MG63 (cell line): ENCODE results near the gene KIF25. TPM values are rescaled to one million over a fixed set of nuclear protein-coding genes. Genes with fewer than 3 reads are reported as not detected.
"Not testable (repeated sequence)": the region's sequence is repeated elsewhere in the genome, so short reads cannot be mapped to it uniquely, and the experiment has no call there.

Source experiments
- DNase-seq: peaks from one replicate; pipeline ENCODE4 v3.0.0-alpha.2; 2020
- H3K27me3 ChIP-seq: fragments of 250-450 bp; sonication (Bioruptor Pico); 2 replicates; pipeline ENCODE4 v1.5.1; 2020; ENCODE audit warnings: mild to moderate bottlenecking, moderate library complexity
- H3K36me3 ChIP-seq: fragments of 250-450 bp; sonication (Bioruptor Pico); 2 replicates; pipeline ENCODE4 v1.5.1; 2020; ENCODE audit warnings: mild to moderate bottlenecking, moderate library complexity
- H3K4me3 ChIP-seq: fragments of 250-450 bp; sonication (Bioruptor Pico); 2 replicates; pipeline ENCODE4 v1.5.1; 2020; ENCODE audit warnings: mild to moderate bottlenecking, moderate library complexity
- H3K9me3 ChIP-seq: fragments of 250-450 bp; sonication (Bioruptor Pico); 2 replicates; pipeline ENCODE4 v1.5.1; 2020; ENCODE audit warnings: mild to moderate bottlenecking, moderate library complexity
- total RNA-seq: library from RNA; depleted of rRNA; stranded (reverse); fragments of >200 nt; shearing (Covaris generic); gene quantifications from 2 replicates; pipeline ENCODE4 v1.2.3, GENCODE V29; 2014; ENCODE audit warnings: low replicate concordance

KIF25 gene
- total RNA-seq, 1 experiment from 2014 or later, result not detected

DNA sequence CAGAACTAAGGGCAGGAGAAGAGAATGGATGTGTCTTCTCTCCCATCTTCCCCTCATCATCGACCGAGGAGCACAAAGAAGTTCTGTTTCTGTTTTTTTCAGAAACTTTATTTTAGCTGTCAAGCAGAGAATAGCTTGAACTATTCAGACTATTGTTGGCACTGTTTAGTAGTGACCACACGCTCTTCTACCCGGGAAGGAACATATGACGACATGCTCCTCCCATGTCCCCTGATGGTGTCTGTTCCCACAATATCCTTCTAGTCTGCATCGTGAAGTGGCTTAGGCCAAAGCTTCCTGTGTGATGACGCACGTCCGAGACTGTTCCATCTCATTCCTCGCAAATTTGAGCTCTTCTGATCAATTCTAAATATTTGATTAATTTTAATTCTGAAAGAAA, 27.2 kb upstream of the KIF25 start:
- Histone ChIP-seq H3K36me3 (peaks cover 10% of the 10 kb centered on the region), H3K9me3 (no peaks in the 10 kb centered on the region), H3K4me3 (no peak overlapping the region), H3K27me3 (no peaks in the 10 kb centered on the region)
- no peak for DNase-seq

DNA sequence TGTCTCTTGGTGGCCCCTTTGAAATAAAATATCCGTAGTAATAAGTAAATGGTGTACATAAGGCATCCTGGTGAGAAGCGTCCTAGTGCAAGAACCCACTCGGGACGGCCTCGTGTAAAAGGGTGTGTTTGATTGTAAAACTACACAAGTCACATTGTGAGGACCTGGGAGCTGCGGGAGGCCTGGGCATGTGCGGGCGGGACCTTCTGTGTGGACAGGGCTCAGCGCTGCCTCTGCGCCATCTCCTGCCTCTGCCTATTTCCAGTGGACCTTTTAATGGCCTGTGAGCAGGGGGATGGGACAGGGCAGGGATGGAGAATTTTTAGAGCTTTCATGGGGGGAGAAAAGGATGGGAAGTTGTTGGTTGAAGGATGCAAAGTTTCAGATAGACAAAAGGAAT, 25.3 kb upstream of the KIF25 start:
- Histone ChIP-seq H3K36me3 (peaks cover 7% of the 10 kb centered on the region), H3K27me3 (no peaks in the 10 kb centered on the region), H3K4me3 (no peak overlapping the region), H3K9me3 (no peaks in the 10 kb centered on the region)
- DNase-seq, result no peak

DNA sequence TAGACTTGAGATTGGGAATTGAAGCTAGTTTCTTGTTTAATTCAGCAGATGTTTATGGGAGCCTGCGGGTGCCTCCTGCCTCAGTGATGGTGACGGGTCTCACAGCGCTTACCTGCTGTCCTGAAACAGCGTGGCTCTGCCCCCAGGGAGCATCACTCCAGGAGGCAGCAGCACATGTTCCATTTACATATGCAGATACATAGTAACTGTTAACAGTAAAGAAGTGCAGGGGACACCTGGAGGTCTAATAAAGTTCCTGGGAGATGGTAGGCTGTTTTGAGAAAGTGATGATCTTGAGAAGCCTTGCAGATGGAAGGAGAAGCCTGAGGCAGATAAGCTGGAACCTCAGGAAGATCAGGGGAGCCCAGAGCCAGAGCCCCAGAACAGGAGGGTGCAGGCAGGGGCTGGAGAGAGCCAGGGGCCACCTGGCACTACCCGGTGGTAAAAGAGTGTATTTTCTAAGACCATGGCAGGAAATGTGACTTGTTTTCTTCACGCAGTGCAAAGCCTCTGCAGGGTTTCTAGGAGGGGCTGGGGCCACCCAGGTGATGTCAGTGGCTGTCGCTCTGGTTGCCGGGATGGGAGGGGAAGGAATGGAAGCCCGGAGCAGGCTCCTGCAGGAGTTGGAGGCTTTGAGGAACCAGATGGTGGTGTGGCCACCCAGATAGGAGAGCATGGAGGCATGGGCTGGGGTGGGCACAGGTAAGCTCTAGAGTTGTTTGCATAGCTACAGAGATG, 24.2 kb upstream of the KIF25 start:
- H3K27me3 ChIP-seq, result no peaks in the 10 kb centered on the region
- H3K9me3 ChIP-seq, result no peaks in the 10 kb centered on the region
- peaks cover 7% of the 10 kb centered on the region for H3K36me3 ChIP-seq
- DNase-seq, result no peak
- no peak overlapping the region for H3K4me3 ChIP-seq

- DNase-seq, result no peak
- Histone ChIP-seq H3K36me3 (no peaks in the 10 kb centered on the region; the same call in 1 of the 2 replicates), H3K27me3 (no peaks in the 10 kb centered on the region), H3K9me3 (no peaks in the 10 kb centered on the region), H3K4me3 (no peak overlapping the region)
Observed at GRCh38 chr6:167974640-167975344, 22.7 kb upstream of the KIF25 start.

DNA sequence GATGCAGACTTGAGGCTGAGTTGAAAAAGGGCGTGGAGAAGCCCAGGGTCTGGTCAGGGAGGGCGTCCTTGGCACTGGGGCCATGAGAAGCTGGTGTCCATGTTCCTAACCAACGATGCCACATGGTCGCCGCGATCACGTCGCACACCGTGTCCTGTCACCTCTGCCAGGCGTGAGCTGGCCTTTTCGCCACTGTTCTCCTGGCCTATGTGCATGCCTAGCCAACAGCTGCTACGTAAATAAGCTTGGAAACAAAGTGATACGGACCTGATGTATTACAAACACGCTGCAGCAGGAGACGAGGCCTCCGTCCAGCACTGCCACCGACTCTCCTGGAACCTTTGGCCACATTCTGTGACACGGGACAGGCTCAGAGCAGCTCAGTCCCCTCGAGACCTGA, 22.0 kb upstream of the KIF25 start:
- DNase-seq, result no peak
- Histone ChIP-seq H3K9me3 (no peaks in the 10 kb centered on the region), H3K27me3 (no peaks in the 10 kb centered on the region), H3K36me3 (no peaks in the 10 kb centered on the region), H3K4me3 (no peak overlapping the region)

DNA sequence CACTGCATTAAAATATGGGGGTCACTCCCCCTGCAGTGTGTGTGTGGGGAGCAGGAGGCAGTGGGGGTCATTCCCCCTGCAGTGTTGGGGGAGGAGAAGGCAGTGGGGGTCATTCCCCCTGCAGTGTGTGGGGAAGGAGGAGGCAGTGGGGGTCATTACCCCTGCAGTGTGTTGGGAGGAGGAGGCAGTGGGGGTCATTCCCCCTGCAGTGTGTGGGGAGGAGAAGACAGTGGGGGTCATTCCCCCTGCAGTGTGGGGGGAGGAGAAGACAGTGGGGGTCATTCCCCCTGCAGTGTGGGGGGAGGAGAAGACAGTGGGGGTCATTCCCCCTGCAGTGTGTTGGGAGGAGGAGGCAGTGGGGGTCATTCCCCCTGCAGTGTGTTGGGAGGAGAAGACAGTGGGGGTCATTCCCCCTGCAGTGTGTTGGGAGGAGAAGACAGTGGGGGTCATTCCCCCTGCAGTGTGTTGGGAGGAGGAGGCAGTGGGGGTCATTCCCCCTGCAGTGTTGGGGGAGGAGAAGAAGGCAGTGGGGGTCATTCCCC, 21.3 kb upstream of the KIF25 start:
- not testable (repeated sequence) for H3K4me3 ChIP-seq, H3K27me3 ChIP-seq, H3K36me3 ChIP-seq, H3K9me3 ChIP-seq, DNase-seq

- H3K36me3 ChIP-seq, result no peaks in the 10 kb centered on the region
- no peaks in the 10 kb centered on the region for H3K9me3 ChIP-seq
- no peak for DNase-seq
- H3K27me3 ChIP-seq, result no peaks in the 10 kb centered on the region
- no peak overlapping the region for H3K4me3 ChIP-seq
Observed at GRCh38 chr6:167976708-167977107, 20.8 kb upstream of the KIF25 start.

GRCh38 chr6:167977717-167978467, 19.6 kb upstream of the KIF25 start:
- H3K27me3 ChIP-seq, result no peaks in the 10 kb centered on the region
- no peaks in the 10 kb centered on the region for H3K9me3 ChIP-seq
- H3K36me3 ChIP-seq, result no peaks in the 10 kb centered on the region
- DNase-seq, result no peak
- H3K4me3 ChIP-seq, result no peak overlapping the region

DNA sequence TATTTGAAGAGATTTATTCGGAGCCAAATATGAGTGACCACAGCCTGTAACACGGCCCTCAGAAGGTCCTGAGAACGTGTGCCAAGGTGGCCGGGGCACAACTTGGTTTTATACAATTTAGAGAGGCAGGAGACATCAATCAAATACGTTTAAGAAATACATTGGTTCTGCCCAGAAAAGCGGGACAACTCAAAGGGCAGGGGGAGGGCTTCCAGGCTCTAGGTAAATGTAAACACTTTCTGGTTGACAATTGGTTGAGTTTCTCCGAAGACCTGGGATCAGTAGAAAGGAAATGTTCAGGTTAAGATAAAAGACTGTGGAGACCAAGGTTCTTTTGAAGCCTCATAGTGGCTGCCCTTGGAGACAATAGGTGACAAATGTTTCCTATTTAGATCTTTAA, 18.9 kb upstream of the KIF25 start:
- Histone ChIP-seq H3K4me3 (no peak overlapping the region), H3K9me3 (no peaks in the 10 kb centered on the region), H3K27me3 (no peaks in the 10 kb centered on the region), H3K36me3 (no peaks in the 10 kb centered on the region)
- DNase-seq, result no peak

- H3K36me3 ChIP-seq, result no peaks in the 10 kb centered on the region
- no peaks in the 10 kb centered on the region for H3K27me3 ChIP-seq
- no peak overlapping the region for H3K4me3 ChIP-seq
- H3K9me3 ChIP-seq, result no peaks in the 10 kb centered on the region
- DNase-seq, result no peak
Observed at GRCh38 chr6:167979436-167980139, 17.9 kb upstream of the KIF25 start.

DNA sequence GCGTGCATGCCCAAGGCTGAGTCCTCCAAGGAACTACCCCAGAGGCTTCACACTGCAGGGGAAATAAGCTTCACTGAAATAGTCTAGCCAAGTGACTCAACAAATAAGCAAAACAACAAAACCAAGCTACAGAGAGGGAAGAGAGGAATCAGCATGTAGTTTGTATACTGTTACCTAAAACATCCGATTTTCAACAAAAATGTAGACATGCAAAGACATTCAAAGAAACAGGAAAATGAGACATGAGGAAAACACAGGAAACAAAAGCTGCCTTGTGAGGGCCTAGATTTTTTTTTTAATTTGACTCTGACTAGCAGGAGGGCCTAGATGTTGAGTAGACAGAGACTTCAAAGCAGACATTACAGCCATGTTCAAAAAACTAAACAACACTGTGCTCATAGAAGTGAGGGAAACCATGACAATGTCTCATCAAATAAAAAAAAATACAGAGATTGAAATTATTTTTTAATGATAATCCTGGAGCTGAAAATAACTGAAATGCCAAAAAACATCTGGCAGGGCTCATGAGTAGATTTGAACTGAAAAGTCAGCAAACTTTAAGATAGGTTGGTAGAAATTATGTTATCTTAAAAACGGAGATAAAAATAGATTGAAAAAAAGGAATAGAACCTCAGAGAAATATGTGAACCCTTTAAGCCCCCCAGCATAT, 16.4 kb upstream of the KIF25 start:
- Histone ChIP-seq H3K36me3 (no peaks in the 10 kb centered on the region), H3K4me3 (no peak overlapping the region), H3K27me3 (no peaks in the 10 kb centered on the region), H3K9me3 (no peaks in the 10 kb centered on the region)
- no peak for DNase-seq

DNA sequence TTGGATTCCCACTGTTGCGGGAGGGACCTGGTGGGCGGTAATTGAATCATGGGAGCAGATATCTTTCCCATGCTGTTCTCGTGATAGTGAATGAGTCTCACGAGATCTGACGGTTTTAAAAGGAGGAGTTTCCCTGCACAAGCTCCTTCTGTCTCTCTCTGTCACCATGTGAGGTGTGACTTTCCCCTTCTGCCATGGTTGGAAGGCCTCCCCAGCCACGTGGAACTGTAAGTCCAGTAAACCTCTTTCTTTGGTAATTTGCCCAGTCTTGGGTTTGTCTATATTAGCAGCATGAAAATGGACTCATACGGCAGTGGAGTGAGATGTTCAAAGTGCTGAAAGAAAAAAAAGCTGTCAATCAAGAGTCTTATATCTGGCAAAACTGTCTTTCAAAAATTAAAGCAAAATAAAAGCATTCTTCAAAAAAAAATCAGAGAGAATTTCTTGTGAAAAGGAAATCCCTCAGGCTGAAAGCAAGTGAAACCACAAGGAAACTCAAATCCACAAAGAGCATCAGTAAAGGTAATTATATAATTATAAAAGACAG, 15.5 kb upstream of the KIF25 start:
- Histone ChIP-seq H3K9me3 (no peaks in the 10 kb centered on the region), H3K27me3 (no peaks in the 10 kb centered on the region), H3K36me3 (no peaks in the 10 kb centered on the region), H3K4me3 (no peak overlapping the region)
- DNase-seq, result no peak

GRCh38 chr6:167984144-167984719, 13.2 kb upstream of the KIF25 start:
- no peak overlapping the region for H3K4me3 ChIP-seq
- no peaks in the 10 kb centered on the region for H3K9me3 ChIP-seq
- DNase-seq, result no peak
- no peaks in the 10 kb centered on the region for H3K27me3 ChIP-seq
- no peaks in the 10 kb centered on the region for H3K36me3 ChIP-seq

- Histone ChIP-seq H3K9me3 (no peaks in the 10 kb centered on the region), H3K36me3 (no peaks in the 10 kb centered on the region), H3K4me3 (no peak overlapping the region), H3K27me3 (no peaks in the 10 kb centered on the region)
- no peak for DNase-seq
Observed at GRCh38 chr6:167984876-167985604, 12.4 kb upstream of the KIF25 start.

GRCh38 chr6:167985911-167986595, 11.4 kb upstream of the KIF25 start:
- Histone ChIP-seq H3K27me3 (no peaks in the 10 kb centered on the region), H3K36me3 (no peaks in the 10 kb centered on the region), H3K9me3 (no peaks in the 10 kb centered on the region), H3K4me3 (no peak overlapping the region)
- DNase-seq, result no peak
